A673 (cell line): ENCODE data around the gene GRK1. TPM values are rescaled to one million over a fixed set of nuclear protein-coding genes. Genes with fewer than 3 reads are reported as not detected.

Experiments
- BruUV-seq: library from RNA; stranded (reverse); fragments of 400-500 nt; replicated peaks from 2 replicates; lab custom pipeline; 2021; lab: Mats Ljungman, UMichigan
- CTCF ChIA-PET: fragments of 300-600 bp; sonication (Branson Sonifier 250); formaldehyde crosslinking; loops from one replicate; lab custom pipeline; 2022; ENCODE audit warnings: antibody characterized with exemption; lab: Charles Lee
- POLR2A ChIA-PET: fragments of 300-600 bp; sonication (Branson Sonifier 250); formaldehyde crosslinking; loops from one replicate; lab custom pipeline; 2022; ENCODE audit warnings: antibody characterized with exemption; ENCODE audit not compliant: low non-redundant PET; lab: Charles Lee
- DNase-seq: peaks from one replicate; pipeline ENCODE4 v3.0.0-alpha.2; 2015; ENCODE audit warnings: low spot score
- H3K27ac ChIP-seq: fragments of 200-600 bp; sonication (generic); 2 replicates; pipeline ENCODE4 v1.5.1; 2016; ENCODE audit warnings: mixed run types, low read depth, mild to moderate bottlenecking, mixed read lengths, antibody characterized with exemption, low read length; ENCODE audit not compliant: poor library complexity, severe bottlenecking
- H3K27me3 ChIP-seq: fragments of 200-600 bp; sonication (generic); replicated peaks from 2 replicates; pipeline ENCODE4 v1.6.1; 2017; ENCODE audit warnings: mixed run types, low read depth, mild to moderate bottlenecking, mixed read lengths, antibody characterized with exemption, low read length; ENCODE audit not compliant: insufficient read depth, poor library complexity
- H3K36me3 ChIP-seq: fragments of 200-600 bp; sonication (generic); 2 replicates; pipeline ENCODE4 v1.6.1; 2016; ENCODE audit warnings: mixed run types, mild to moderate bottlenecking, mixed read lengths, antibody characterized with exemption, low read length; ENCODE audit not compliant: insufficient read depth, poor library complexity, severe bottlenecking
- H3K4me1 ChIP-seq: fragments of 200-600 bp; sonication (generic); 2 replicates; pipeline ENCODE4 v1.6.1; 2017; ENCODE audit warnings: mixed run types, mild to moderate bottlenecking, mixed read lengths, antibody characterized with exemption, low read length; ENCODE audit not compliant: insufficient read depth, poor library complexity, severe bottlenecking
- H3K4me3 ChIP-seq: fragments of 200-600 bp; sonication (generic); 2 replicates; pipeline ENCODE4 v1.5.1; 2016; ENCODE audit warnings: low read depth, mixed run types, mild to moderate bottlenecking, mixed read lengths, low read length; ENCODE audit not compliant: poor library complexity, severe bottlenecking
- H3K9me3 ChIP-seq: fragments of 200-600 bp; sonication (generic); 2 replicates; pipeline ENCODE4 v1.6.1; 2016; ENCODE audit warnings: mixed run types, low read depth, mild to moderate bottlenecking, mixed read lengths, antibody characterized with exemption, low read length; ENCODE audit not compliant: poor library complexity, severe bottlenecking
- CTCF ChIP-seq: fragments of 300-800, 200-600 bp; sonication (generic); conservative IDR thresholded peaks from 2 replicates; pipeline ENCODE4 v1.5.1; 2017; ENCODE audit warnings: low read depth, mild to moderate bottlenecking, antibody characterized with exemption, low read length, moderate library complexity, mixed read lengths
- EZH2 ChIP-seq: fragments of 200-600 bp; sonication (generic); IDR thresholded peaks from 2 replicates; pipeline ENCODE4 v1.6.1; 2017; ENCODE audit warnings: borderline replicate concordance, low read depth, mild to moderate bottlenecking, mixed read lengths, antibody characterized with exemption, low read length; ENCODE audit not compliant: poor library complexity, severe bottlenecking
- intact Hi-C: fragments of 100-400 bp; cut with micrococcal nuclease; formaldehyde crosslinking; loops from one replicate; pipeline ENCODE4 v1.10.0; 2022; ENCODE audit not compliant: unreplicated experiment
- total RNA-seq: library from RNA; stranded (reverse); gene quantifications from 2 replicates; pipeline ENCODE4 v1.2.3, GENCODE V29; 2021

The GRK1 gene
- total RNA-seq, 1 experiment from 2014 or later: not detected

GRCh38 chr13:113631341-113632095 lies 35.5 kb upstream of the GRK1 start:
- no peak for DNase-seq
- no peaks in the 10 kb centered on the region for H3K9me3 ChIP-seq
- TF ChIP-seq EZH2 (no peak), CTCF (no peak)
- H3K4me3 ChIP-seq: no peak overlapping the region
- intact Hi-C loops: no loop called here
- peaks cover 6% of the 10 kb centered on the region for H3K4me1 ChIP-seq
- BruUV-seq: no TSS peak
- peaks cover 51% of the 10 kb centered on the region for H3K36me3 ChIP-seq
- no peaks in the 10 kb centered on the region for H3K27me3 ChIP-seq
- CTCF ChIA-PET: no interaction called here
- no peak overlapping the region for H3K27ac ChIP-seq
- POLR2A ChIA-PET: no interaction called here

GRCh38 chr13:113632706-113633484 lies 34.1 kb upstream of the GRK1 start:
- H3K27ac ChIP-seq: no peak overlapping the region
- H3K9me3 ChIP-seq: no peaks in the 10 kb centered on the region
- H3K4me3 ChIP-seq: no peak overlapping the region
- TF ChIP-seq EZH2: no peak
- no peak for TF ChIP-seq CTCF
- BruUV-seq: no TSS peak
- intact Hi-C loops: no loop called here
- no peaks in the 10 kb centered on the region for H3K4me1 ChIP-seq
- DNase-seq: no peak
- H3K27me3 ChIP-seq: no peaks in the 10 kb centered on the region
- peaks cover 65% of the 10 kb centered on the region for H3K36me3 ChIP-seq
- POLR2A ChIA-PET: no interaction called here
- CTCF ChIA-PET: no interaction called here

GRCh38 chr13:113633485-113633873 lies 33.5 kb upstream of the GRK1 start:
- DNase-seq: no peak
- Histone ChIP-seq H3K27ac (no peak overlapping the region), H3K4me1 (no peaks in the 10 kb centered on the region), H3K27me3 (no peaks in the 10 kb centered on the region), H3K36me3 (peaks cover 70% of the 10 kb centered on the region), H3K4me3 (no peak overlapping the region), H3K9me3 (no peaks in the 10 kb centered on the region)
- no TSS peak for BruUV-seq
- ChIA-PET CTCF (no interaction called here), POLR2A (no interaction called here)
- intact Hi-C loops: no loop called here
- TF ChIP-seq CTCF (no peak), EZH2 (no peak)
